Stimulated activated CD8-positive, alpha-beta memory T cell treated with anti-CD3 and anti-CD28 coated beads, Interleukin-7, amount 100 ng/mL, for 1 hour (primary cell): ENCODE results near the gene IGFBP2.

ENCODE experiments used
- DNase-seq, 2 donors: peaks; one replicate each; pipeline ENCODE4 v3.0.0-alpha.2; 2020; ENCODE audit warnings: low read depth in 2 of 2

Gene IGFBP2

GRCh38 chr2:216636551-216637450, 3.6 kb downstream of the IGFBP2 start:
- no peak for DNase-seq

- no peak for DNase-seq
Measured at GRCh38 chr2:216637472-216637871, 4.3 kb downstream of the IGFBP2 start.

- DNase-seq = no peak
Measured at GRCh38 chr2:216643986-216644659, 10.9 kb downstream of the IGFBP2 start.

- DNase-seq = no peak
Measured at GRCh38 chr2:216644842-216645635, 11.8 kb downstream of the IGFBP2 start.

- DNase-seq = no peak
Measured at GRCh38 chr2:216645636-216645950, 12.4 kb downstream of the IGFBP2 start.

GRCh38 chr2:216646116-216646515, 12.9 kb downstream of the IGFBP2 start:
- no peak for DNase-seq

GRCh38 chr2:216648105-216648504, 14.9 kb downstream of the IGFBP2 start:
- no peak for DNase-seq

- DNase-seq = no peak
Measured at GRCh38 chr2:216649574-216649973, 16.4 kb downstream of the IGFBP2 start.

- no peak for DNase-seq
Measured at GRCh38 chr2:216650626-216651257, 17.5 kb downstream of the IGFBP2 start.

GRCh38 chr2:216651351-216651881, 18.2 kb downstream of the IGFBP2 start:
- no peak for DNase-seq

- DNase-seq = no peak
Measured at GRCh38 chr2:216652566-216652965, 19.3 kb downstream of the IGFBP2 start.

- DNase-seq = no peak
Measured at GRCh38 chr2:216653093-216653799, 20.0 kb downstream of the IGFBP2 start.

GRCh38 chr2:216653931-216654365, 20.7 kb downstream of the IGFBP2 start:
- no peak for DNase-seq

GRCh38 chr2:216654528-216655052, 21.4 kb downstream of the IGFBP2 start:
- DNase-seq = no peak

- no peak for DNase-seq
Measured at GRCh38 chr2:216657086-216657855, 24.1 kb downstream of the IGFBP2 start.

- DNase-seq = no peak
Measured at GRCh38 chr2:216657980-216658379, 24.8 kb downstream of the IGFBP2 start.

GRCh38 chr2:216658757-216659156, 25.5 kb downstream of the IGFBP2 start:
- no peak for DNase-seq

- no peak for DNase-seq
Measured at GRCh38 chr2:216659276-216659675, 26.1 kb downstream of the IGFBP2 start.

- no peak for DNase-seq
Measured at GRCh38 chr2:216660496-216660895, 27.3 kb downstream of the IGFBP2 start.

- DNase-seq = no peak
Measured at GRCh38 chr2:216661051-216661450, 27.8 kb downstream of the IGFBP2 start.
